Mononuclear cell (primary cell): ENCODE data around the gene C13orf46. TPM values are rescaled to one million over a fixed set of nuclear protein-coding genes. Genes with fewer than 3 reads are reported as not detected.
"Not testable (repeated sequence)": the region's sequence is repeated elsewhere in the genome, so short reads cannot be mapped to it uniquely, and the experiment has no call there.

Experiments
- H3K27me3 ChIP-seq: 2 replicates; pipeline ENCODE4 v1.6.0; 2011; ENCODE audit warnings: low read length, control low read depth; ENCODE audit not compliant: insufficient read depth
- H3K4me1 ChIP-seq: 2 replicates; pipeline ENCODE4 v1.5.1; 2011; ENCODE audit warnings: mild to moderate bottlenecking, low read length, control low read depth; ENCODE audit not compliant: insufficient read depth
- H3K4me3 ChIP-seq: 2 replicates; pipeline ENCODE4 v1.5.1; 2011; ENCODE audit warnings: mild to moderate bottlenecking, low read length, moderate library complexity
- H3K9me3 ChIP-seq: 2 replicates; pipeline ENCODE4 v1.5.1; 2011; ENCODE audit warnings: low read depth, mild to moderate bottlenecking, control low read depth, low read length
- total RNA-seq: library from RNA; depleted of rRNA; stranded (reverse); fragments of >200 nt; gene quantifications from one replicate; pipeline ENCODE4 v1.2.3, GENCODE V29; 2012

The C13orf46 gene
- total RNA-seq, 1 donor = 1.5 TPM

DNA sequence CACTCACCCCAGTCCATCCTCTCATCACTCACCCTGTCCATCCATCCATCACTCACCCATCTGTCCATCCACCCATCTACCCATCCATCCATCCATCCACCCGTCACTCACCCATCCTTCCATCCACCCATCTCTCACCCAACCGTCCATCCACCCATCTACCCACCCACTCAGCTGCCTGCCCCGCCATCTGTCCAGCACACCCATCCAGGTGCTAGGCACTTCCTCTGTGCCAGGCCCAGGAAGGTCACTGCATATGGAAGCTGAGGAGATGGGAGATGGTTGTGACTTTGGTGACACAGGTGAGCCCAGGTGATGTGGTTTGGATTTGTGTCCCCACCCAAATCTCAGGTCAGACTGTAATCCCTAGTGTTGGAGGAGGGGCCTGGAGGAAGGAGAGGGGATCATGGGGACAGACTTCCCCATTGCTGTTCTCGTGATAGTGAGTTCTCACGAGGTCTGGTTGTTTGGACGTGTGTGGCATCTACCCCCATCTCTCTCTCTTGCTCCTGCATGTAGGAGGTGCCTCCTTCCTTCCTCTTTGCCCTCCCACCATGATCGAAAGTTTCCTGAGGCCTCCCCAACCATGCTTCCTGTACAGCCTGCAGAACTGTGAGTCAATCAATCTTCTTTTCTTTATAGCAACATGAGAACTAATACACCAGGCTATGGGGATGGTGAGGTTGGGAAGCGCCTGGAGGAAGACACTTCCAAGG is 15.9 kb upstream of the C13orf46 start:
- Histone ChIP-seq H3K4me1 (no peaks in the 10 kb centered on the region), H3K4me3 (no peak overlapping the region), H3K9me3 (no peaks in the 10 kb centered on the region), H3K27me3 (no peaks in the 10 kb centered on the region)

- not testable (repeated sequence) for H3K27me3 ChIP-seq, H3K9me3 ChIP-seq, H3K4me3 ChIP-seq, H3K4me1 ChIP-seq
Observed at GRCh38 chr13:113988859-113989258, 15.0 kb upstream of the C13orf46 start.

- Histone ChIP-seq H3K4me1 (no peaks in the 10 kb centered on the region), H3K4me3 (no peak overlapping the region), H3K27me3 (no peaks in the 10 kb centered on the region), H3K9me3 (no peaks in the 10 kb centered on the region)
Observed at GRCh38 chr13:113982296-113982661, 8.4 kb upstream of the C13orf46 start.

DNA sequence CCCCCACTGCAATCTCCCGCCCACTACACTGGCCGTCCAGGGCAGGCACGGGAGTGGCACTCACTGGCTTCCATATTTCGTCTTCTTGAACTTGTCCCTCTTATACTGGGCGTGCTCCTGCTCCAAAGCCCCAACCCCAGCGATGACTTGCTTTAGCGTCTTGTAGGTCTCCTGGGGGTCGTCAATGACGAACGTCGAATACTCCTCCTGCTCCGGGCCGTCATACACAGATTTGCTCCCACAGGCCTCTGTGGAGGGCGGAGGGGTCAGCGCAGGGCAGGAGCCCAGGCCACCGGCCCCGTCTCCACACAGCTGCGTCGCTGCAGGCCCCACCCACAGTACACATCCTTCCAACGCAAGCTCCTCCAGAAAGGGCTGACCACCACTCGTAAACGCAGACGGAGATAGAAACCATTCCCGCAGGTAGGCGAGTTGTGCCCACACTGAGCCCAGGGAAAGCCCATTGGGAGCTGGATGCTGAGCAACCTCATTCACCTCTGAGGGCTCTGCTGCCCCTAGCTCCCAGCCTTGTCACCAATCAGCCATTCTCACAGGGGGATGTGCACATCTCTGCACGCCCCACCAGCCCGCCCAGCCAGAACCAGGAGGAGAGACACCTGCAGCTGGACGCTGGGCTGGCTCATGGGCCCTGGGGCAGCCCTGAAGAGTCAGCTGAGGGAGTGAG is 7.9 kb upstream of the C13orf46 start:
- no peaks in the 10 kb centered on the region for H3K27me3 ChIP-seq
- H3K4me3 ChIP-seq = no peak overlapping the region
- no peaks in the 10 kb centered on the region for H3K9me3 ChIP-seq
- H3K4me1 ChIP-seq = no peaks in the 10 kb centered on the region

DNA sequence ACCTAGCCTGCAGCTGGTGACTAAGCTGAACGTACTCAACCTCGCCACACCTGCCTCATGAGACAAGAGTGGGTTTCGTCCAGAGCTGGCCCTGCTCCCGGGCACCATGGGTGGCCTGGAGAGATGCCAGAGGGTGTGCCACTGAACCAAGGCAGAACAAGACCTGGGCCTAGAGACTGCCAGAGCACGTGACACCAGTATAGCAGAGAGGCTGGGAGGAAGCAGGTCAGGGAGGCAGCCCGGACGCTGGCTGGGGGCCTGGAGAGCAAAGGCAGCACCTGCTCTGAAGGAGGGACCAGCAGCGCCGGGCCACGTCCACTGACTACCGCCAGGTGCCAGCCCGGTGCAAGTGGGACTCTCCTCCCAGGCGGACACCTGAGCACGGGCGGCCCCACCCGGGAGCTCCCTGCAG is 7.3 kb upstream of the C13orf46 start:
- Histone ChIP-seq H3K4me1 (no peaks in the 10 kb centered on the region), H3K27me3 (no peaks in the 10 kb centered on the region), H3K4me3 (no peak overlapping the region), H3K9me3 (no peaks in the 10 kb centered on the region)

DNA sequence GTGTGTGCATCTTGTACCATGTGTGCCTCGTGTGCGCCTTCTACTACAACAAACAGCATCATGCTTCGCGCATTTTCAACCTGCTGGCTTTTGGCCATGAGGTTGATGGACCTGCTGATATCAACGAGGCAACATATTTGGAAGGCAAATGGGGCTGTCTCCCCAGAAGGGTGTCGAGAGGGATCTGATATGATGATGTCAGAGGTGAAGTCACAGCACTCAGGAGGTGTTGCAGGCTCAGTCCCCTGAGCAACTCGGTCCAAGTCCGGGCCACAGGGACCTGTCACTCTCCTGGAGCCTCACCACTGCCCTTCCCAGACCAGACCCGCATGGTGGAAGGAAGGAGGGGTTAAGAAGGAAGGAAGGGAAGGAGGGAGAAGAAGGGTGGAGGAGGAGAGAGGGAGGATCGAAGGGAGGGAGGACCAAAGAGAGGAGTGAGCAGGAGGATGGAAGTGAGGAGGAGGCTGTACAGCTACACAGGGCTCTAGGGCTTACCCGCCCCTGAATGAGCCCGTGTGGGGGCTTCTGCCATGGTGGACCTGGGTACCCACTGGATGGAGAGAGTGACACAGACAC is 6.7 kb upstream of the C13orf46 start:
- no peaks in the 10 kb centered on the region for H3K27me3 ChIP-seq
- no peaks in the 10 kb centered on the region for H3K9me3 ChIP-seq
- H3K4me1 ChIP-seq = no peaks in the 10 kb centered on the region
- H3K4me3 ChIP-seq = no peak overlapping the region

GRCh38 chr13:113979791-113980471 is 6.1 kb upstream of the C13orf46 start:
- Histone ChIP-seq H3K4me3 (no peak overlapping the region), H3K27me3 (no peaks in the 10 kb centered on the region), H3K4me1 (no peaks in the 10 kb centered on the region), H3K9me3 (no peaks in the 10 kb centered on the region)

DNA sequence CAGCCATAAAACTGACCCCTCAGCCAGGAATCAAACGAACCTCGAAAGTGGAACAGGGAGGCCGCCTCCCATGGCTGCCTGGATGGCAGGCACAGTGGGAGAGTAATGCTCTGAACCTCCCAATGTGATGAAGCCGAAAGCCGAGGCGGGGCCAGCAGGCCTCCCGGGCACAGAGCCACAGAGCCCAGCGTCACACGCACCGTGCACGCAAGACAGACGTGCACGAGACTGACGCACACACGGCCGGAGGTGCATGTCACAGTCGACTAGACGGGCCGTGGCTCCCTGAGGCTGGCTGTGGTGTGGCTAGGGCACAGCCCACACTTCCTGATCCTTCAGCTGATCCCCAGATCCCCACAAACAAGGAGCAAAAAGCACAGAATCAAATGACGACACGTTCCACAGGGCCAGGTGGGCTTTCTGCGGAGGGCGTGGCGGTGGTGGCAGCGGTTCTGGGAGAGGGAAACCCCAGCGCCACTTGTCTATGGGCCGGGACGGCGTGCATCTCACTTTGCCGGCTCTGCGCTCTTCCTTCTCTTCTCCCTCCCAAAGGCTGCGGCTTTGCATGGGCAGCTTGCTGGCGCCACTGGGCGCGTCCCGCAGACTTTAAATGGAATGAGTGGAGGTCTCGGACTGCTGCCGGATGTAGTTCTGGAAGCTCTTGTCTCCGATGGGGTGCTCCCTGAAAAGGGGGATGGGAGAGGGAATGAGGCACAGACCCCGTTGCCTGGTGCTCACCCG is 5.0 kb upstream of the C13orf46 start:
- H3K4me1 ChIP-seq = no peaks in the 10 kb centered on the region
- H3K4me3 ChIP-seq = no peak overlapping the region
- H3K9me3 ChIP-seq = no peaks in the 10 kb centered on the region
- no peaks in the 10 kb centered on the region for H3K27me3 ChIP-seq

DNA sequence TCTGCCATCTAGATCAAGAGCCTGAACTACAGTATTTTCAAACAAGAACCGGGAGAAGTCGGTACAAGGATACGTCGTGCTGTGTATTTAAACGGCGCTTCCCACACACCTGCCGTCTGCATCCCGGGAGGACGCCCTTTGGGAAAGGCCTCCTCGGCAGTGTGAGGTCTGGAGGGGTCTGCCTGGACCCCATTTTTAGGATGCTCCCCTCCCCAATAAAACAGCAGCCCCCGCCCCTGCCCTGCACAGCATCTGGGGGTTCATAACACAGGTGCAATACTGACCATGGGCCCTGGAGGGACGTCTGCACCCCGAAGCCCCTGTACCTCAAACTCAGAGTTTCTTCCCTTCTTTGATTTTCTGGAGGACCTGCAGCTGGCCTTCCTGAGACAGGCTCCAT is 4.1 kb upstream of the C13orf46 start:
- Histone ChIP-seq H3K4me3 (no peak overlapping the region), H3K27me3 (no peaks in the 10 kb centered on the region), H3K4me1 (no peaks in the 10 kb centered on the region), H3K9me3 (no peaks in the 10 kb centered on the region)

- H3K9me3 ChIP-seq = no peaks in the 10 kb centered on the region
- no peaks in the 10 kb centered on the region for H3K4me1 ChIP-seq
- no peak overlapping the region for H3K4me3 ChIP-seq
- H3K27me3 ChIP-seq = no peaks in the 10 kb centered on the region
Observed at GRCh38 chr13:113976711-113977684, 3.1 kb upstream of the C13orf46 start.

DNA sequence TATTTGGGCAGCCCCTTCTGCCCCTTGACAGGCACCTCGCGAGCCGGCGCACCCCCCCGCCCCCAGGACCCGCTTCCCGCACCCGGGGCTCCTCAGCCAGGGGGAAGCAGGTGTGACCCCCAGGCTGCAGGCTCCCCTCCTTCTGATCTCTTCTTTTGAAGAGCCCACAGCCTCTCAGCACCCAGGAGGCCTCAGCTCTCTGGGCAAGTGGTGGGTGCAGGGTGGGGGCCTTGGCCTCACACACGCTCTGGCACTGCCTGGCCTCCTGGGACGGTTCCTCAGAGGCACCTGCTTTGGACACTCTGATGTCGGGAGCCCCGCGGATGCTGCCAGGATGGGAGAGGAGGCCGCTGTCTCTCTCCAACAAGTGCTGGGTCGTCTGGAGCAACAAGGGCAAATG is 1.5 kb upstream of the C13orf46 start:
- H3K27me3 ChIP-seq = no peaks in the 10 kb centered on the region
- no peaks in the 10 kb centered on the region for H3K9me3 ChIP-seq
- no peaks in the 10 kb centered on the region for H3K4me1 ChIP-seq
- no peak overlapping the region for H3K4me3 ChIP-seq

DNA sequence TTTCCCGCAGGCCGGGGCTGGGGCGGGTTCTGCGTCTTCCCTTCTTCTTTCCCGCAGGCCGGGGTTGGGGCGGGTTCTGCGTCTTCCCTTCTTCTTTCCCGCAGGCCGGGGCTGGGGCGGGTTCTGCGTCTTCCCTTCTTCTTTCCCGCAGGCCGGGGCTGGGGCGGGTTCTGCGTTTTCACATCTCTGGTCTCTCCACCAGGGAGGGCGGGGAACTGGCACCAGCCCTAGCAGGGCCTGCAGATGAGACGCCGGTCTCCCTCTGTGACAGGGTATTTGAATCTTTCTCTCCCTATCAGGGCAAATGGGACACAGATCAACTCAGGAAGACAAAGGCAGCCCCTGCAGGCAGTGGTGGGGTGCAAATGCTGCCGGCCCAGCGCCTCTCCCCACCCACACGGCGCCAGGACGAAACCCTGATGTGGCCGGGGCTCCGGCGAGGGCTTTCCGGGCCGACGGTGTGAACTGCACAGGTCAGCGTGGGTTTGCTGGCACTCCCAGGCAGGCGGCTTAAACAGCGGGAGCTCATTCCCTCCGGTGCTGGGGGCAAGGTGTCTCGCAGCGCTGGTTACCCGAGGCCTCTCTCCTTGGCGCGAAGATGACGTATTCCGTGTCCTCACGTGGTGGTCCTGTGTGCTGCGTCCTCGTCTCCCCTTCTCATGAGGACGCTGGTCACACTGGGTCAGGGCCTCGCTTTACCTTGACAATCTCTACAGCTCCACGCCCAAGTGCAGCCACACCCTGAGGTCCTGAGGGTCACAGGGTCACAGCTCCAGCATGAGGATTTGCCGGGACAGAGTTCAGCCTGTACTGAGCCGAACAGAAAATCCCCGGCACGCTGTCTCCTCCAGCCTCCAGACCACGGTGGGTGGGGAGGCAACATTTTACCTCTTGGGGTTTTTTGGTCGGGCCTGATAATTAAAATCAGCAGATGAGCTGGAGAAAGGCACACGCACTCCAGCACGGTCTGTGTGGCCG is 717 bp upstream of the C13orf46 start:
- no peaks in the 10 kb centered on the region for H3K4me1 ChIP-seq
- no peaks in the 10 kb centered on the region for H3K9me3 ChIP-seq
- no peak overlapping the region for H3K4me3 ChIP-seq
- H3K27me3 ChIP-seq = no peaks in the 10 kb centered on the region
